ENCODE results near the gene INHBB. TPM values are rescaled to one million over a fixed set of nuclear protein-coding genes. Genes with fewer than 3 reads are reported as not detected.

Gene INHBB
- total and polyA plus RNA-seq, 11 donors = 0.70 to 38.0 (median 2.8) TPM

DNA sequence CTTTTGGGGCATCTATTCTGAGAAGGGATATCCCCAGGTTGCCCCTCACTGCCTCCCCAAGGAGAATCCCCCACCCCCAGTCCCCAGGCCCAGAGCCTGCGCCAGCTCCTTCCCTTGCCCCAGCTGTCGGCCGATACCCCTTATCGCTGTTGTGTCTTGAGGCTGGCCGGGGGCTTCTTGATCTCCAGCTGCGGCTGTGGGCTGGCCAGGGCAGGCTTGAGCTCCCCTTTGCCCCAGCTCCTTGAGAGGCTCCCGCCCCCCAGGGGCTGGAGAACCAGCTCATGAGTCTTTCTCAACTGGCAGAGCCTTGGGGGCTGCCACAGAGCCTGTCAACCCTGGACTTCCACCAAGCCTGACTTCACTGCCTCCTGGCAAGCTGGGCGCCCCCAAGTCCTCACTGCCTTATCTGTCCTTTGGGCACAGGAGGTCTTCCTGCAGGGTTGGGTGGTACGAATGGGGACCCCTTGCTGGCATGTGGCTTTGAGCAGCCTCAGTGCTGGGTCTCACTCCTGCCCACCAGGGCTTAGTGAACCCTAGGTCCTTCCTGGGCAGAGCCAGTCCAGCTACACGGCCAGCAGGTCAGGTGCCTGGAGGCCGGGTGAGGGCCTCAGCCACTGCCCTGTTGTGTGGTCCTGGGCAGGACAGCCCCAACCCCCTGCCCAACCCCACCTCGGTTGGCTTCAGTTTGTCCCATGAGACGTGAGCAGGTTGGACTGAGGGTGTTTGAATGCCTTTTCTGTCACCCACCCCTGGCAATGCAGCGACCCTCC lies 29.5 kb downstream of the INHBB start:
- intact Hi-C loops (cut with DNase I) = no loop called here
- DNase-seq (peak in 2 of 5 donors; percentile 10 to 51), ATAC-seq (no peak)
- Histone ChIP-seq H3K4me1 (no peaks in the 10 kb centered on the region), H3K27ac (no peak overlapping the region), H3K9me3 (peaks cover 0 to under 1% (median 0%) of the 10 kb centered on the region in 12 donors), H3K36me3 (no peaks in the 10 kb centered on the region), H3K27me3 (peaks cover 0 to 42% (median 0%) of the 10 kb centered on the region in 9 donors), H3K4me3 (no peak overlapping the region)
- TF ChIP-seq, protein P1, sequence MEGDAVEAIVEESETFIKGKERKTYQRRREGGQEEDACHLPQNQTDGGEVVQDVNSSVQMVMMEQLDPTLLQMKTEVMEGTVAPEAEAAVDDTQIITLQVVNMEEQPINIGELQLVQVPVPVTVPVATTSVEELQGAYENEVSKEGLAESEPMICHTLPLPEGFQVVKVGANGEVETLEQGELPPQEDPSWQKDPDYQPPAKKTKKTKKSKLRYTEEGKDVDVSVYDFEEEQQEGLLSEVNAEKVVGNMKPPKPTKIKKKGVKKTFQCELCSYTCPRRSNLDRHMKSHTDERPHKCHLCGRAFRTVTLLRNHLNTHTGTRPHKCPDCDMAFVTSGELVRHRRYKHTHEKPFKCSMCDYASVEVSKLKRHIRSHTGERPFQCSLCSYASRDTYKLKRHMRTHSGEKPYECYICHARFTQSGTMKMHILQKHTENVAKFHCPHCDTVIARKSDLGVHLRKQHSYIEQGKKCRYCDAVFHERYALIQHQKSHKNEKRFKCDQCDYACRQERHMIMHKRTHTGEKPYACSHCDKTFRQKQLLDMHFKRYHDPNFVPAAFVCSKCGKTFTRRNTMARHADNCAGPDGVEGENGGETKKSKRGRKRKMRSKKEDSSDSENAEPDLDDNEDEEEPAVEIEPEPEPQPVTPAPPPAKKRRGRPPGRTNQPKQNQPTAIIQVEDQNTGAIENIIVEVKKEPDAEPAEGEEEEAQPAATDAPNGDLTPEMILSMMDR (IDR thresholded peaks at IDR 0.05) = no peak
- TF ChIP-seq POLR2A (IDR thresholded peaks at IDR 0.05) = no peak
- 81 to 92% (median 87%) methylated on average over 10 to 14 of the region's 14 CpGs for WGBS, 4 donors

DNA sequence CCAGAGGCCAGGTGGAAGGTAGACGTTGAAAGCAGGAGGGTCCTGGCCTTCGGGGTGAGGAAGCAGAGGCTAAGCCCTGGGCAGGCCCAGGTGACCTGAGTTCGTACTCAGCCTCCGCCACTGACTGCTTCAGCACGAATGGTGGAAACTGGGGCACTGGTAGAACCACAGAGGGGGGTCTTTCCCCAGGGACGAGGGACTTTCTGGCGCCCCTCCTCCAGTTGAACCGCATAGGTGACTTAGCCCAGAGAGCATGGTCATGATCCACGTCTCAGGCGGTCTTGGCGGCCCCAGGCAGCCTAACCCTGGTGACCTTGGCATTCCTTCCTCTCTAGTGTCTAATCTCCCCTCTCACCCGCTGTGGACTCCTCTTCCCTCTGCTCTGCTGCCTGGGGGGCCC lies 30.2 kb downstream of the INHBB start:
- no peaks in the 10 kb centered on the region for H3K36me3 ChIP-seq
- ATAC-seq (no peak), DNase-seq (peak in 2 of 5 donors; percentile 17 to 31)
- H3K4me1 ChIP-seq = no peaks in the 10 kb centered on the region
- H3K9me3 ChIP-seq = no peaks in the 10 kb centered on the region
- H3K4me3 ChIP-seq = no peak overlapping the region
- intact Hi-C loops (cut with DNase I) = no loop called here
- 66 to 75% (median 72%) methylated on average over 10 to 12 of the region's 12 CpGs for WGBS, 4 donors
- no peak overlapping the region for H3K27ac ChIP-seq
- TF ChIP-seq, protein P1 (IDR thresholded peaks at IDR 0.05) = no peak
- TF ChIP-seq POLR2A (IDR thresholded peaks at IDR 0.05) = no peak
- H3K27me3 ChIP-seq = peaks cover 0 to 44% (median 0%) of the 10 kb centered on the region in 9 donors

DNA sequence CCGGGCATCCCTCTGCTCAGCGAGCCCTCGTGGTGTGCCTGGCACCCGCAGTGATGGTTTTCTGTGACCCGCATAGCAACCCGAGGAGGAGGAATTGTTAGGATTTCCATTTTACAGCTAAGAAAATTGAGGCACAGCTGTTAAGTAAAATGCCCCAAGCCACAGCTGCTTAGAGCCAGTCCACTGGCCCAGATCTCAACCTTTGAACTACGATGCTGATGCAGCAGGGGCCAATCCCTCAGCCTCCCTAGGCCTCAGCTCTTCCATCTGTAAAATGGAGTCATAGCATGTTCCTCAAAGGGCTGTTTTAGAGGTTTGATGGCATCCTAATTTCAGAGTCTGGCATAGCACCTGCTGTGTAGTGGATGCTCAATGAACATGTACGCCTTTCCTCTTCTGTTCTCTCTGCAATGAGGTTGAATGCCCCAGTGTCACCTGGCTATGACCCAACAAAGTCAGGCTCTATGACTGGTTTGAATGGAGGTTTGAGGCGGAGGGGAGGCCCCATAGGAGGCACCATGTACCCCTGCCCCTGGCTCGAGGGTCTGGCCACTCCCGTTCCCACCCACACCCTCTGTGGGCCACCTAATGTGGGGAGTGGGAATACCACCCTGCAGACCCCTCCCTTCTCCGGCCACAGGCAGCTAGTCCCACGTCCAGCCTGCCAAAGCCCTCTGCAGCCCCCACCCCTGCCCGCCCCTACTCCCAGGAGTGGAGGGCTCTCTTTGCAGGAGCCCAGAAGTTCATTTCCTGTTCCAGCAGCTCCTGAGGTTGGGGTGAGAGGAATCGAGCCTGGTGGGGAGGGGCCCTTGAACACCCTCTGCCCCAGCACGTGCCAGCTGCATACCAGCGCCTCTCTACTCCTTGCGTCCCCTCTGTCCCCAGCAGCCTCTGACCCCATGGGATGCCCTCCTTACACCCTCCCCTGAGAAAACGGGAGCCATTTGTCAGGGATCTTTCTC lies 31.0 kb downstream of the INHBB start:
- no peak overlapping the region for H3K4me3 ChIP-seq
- intact Hi-C loops (cut with DNase I) = no loop called here
- peaks cover 0 to 44% (median 0%) of the 10 kb centered on the region in 9 donors for H3K27me3 ChIP-seq
- 73 to 77% (median 74%) methylated on average over 15 to 19 of the region's 19 CpGs for WGBS, 4 donors
- TF ChIP-seq, protein P1 (IDR thresholded peaks at IDR 0.05) = no peak
- TF ChIP-seq POLR2A (IDR thresholded peaks at IDR 0.05) = no peak
- no peaks in the 10 kb centered on the region for H3K4me1 ChIP-seq
- H3K27ac ChIP-seq = no peak overlapping the region
- H3K9me3 ChIP-seq = no peaks in the 10 kb centered on the region
- ATAC-seq (no peak), DNase-seq (peak in 1 of 5 donors; percentile 21)
- H3K36me3 ChIP-seq = no peaks in the 10 kb centered on the region

DNA sequence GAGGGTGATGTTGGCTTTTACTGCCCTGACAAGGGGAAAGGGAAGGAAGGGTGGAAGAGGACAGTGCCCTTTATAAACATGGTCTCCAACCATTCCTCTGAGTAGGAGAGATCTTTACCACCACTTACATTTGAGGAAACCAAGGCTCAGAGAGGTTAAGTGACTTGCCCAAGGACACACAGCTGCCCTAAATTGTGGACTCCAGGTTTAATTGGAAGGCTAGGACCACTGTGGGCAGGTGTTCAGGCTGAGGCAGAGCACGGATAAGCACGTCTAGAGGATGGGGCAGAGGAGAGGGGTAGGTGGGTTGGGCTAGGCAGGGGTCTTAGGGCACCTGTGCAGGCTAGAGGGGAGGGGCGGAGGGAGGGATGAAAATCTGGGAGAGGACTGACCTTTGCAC lies 32.7 kb downstream of the INHBB start:
- Histone ChIP-seq H3K36me3 (no peaks in the 10 kb centered on the region), H3K4me3 (no peak overlapping the region), H3K27me3 (peaks cover 0 to 44% (median 0%) of the 10 kb centered on the region in 9 donors), H3K4me1 (no peaks in the 10 kb centered on the region), H3K9me3 (no peaks in the 10 kb centered on the region), H3K27ac (no peak overlapping the region)
- ATAC-seq = no peak
- TF ChIP-seq, protein P1 (IDR thresholded peaks at IDR 0.05) = no peak
- no peak for TF ChIP-seq POLR2A (IDR thresholded peaks at IDR 0.05)
- intact Hi-C loops (cut with DNase I) = no loop called here
- 75 to 80% (median 78%) methylated on average over 3 of the region's 3 CpGs for WGBS, 4 donors
- peak in 1 of 5 donors; percentile 12 for DNase-seq

Measured in heart left ventricle (tissue), 16 donors.